Uterus (tissue), 4 donors: ENCODE results near the gene ARHGAP10. TPM values are rescaled to one million over a fixed set of nuclear protein-coding genes. Genes with fewer than 3 reads are reported as not detected.

Experiments used
- DNase-seq, 2 donors: peaks; one replicate each; pipeline ENCODE4 v3.0.0-alpha.2; 2019 to 2020
- H3K27ac ChIP-seq, 2 donors: fragments of 200-600 bp; sonication (generic); 1 replicate in 1 of 2; 2 replicates in 1 of 2; pipeline ENCODE4 v1.5.1; 2016 to 2018
- H3K27me3 ChIP-seq, 2 donors: fragments of 200-600 bp; sonication (generic); one replicate each; pipeline ENCODE4 v1.5.1; 2018 to 2019; ENCODE audit warnings: control low read depth in 1 of 2
- H3K36me3 ChIP-seq, 2 donors: fragments of 200-600 bp; sonication (generic); one replicate each; pipeline ENCODE4 v1.5.1; 2019; ENCODE audit warnings: control low read depth in 1 of 2
- H3K4me1 ChIP-seq, 2 donors: fragments of 200-600 bp; sonication (generic); one replicate each; pipeline ENCODE4 v1.5.1; 2018 to 2019; ENCODE audit warnings: control low read depth in 1 of 2
- H3K4me3 ChIP-seq, 2 donors: fragments of 200-600 bp; sonication (generic); 1 replicate in 1 of 2; 2 replicates in 1 of 2; pipeline ENCODE4 v1.5.1; 2018 to 2019; ENCODE audit warnings: mild to moderate bottlenecking in 1 of 2
- H3K9me3 ChIP-seq, 2 donors: fragments of 200-600 bp; sonication (generic); one replicate each; pipeline ENCODE4 v1.5.1; 2019; ENCODE audit warnings: control low read depth in 1 of 2
- CTCF ChIP-seq, 4 experiments: fragments of 200-600 bp in 2 of 4; fragments of 450-650 bp in 2 of 4; sonication (generic) in 2 of 4; IDR thresholded peaks; one replicate each; pipeline ENCODE4 v1.5.1; 2016 to 2019; ENCODE audit warnings: antibody characterized with exemption in 4 of 4, mild to moderate bottlenecking in 2 of 4, moderate library complexity in 1 of 4
- POLR2A ChIP-seq, 2 donors: fragments of 450-650 bp; IDR thresholded peaks; one replicate each; pipeline ENCODE4 v1.6.1; 2016; ENCODE audit warnings: antibody characterized with exemption in 2 of 2, mild to moderate bottlenecking in 1 of 2, moderate library complexity in 1 of 2
- intact Hi-C: fragments of 100-400 bp; cut with DNase I; formaldehyde crosslinking; loops from one replicate; pipeline ENCODE4 v1.15.1; 2023; ENCODE audit warnings: low total_unique reads
- total RNA-seq, 4 donors: library from RNA; depleted of rRNA in 3 of 4; stranded (reverse); fragments of >200 nt in 3 of 4; gene quantifications; one replicate each; pipeline versions ENCODE4 v1.1.0 to v1.2.4, GENCODE V29; 2014 to 2023
- donor health status: DM: yes; HTN: yes; CAD: no.

The ARHGAP10 gene
- total RNA-seq, 4 donors from 2014 or later: 25.1 to 94.4 (median 54.4) TPM

- H3K4me3 ChIP-seq: no peak overlapping the region
- intact Hi-C loops: no loop called here
- H3K36me3 ChIP-seq: no peaks in the 10 kb centered on the region
- H3K27ac ChIP-seq: peak overlapping the region; percentile 22 to 76
- DNase-seq: peak in 1 of 2 donors; percentile 45
- H3K9me3 ChIP-seq: no peaks in the 10 kb centered on the region
- peaks cover 0 to 10% of the 10 kb centered on the region in 2 donors for H3K4me1 ChIP-seq
- TF ChIP-seq CTCF (IDR thresholded peaks at IDR 0.05) (no peak), POLR2A (IDR thresholded peaks at IDR 0.05) (no peak)
- H3K27me3 ChIP-seq: no peaks in the 10 kb centered on the region
Observed at GRCh38 chr4:147816382-147817254, 84.7 kb downstream of the ARHGAP10 start.

- intact Hi-C loops: no loop called here
- no peaks in the 10 kb centered on the region for H3K9me3 ChIP-seq
- H3K36me3 ChIP-seq: no peaks in the 10 kb centered on the region
- TF ChIP-seq CTCF (IDR thresholded peaks at IDR 0.05): no peak
- no peak for TF ChIP-seq POLR2A (IDR thresholded peaks at IDR 0.05)
- peaks cover 0 to 22% of the 10 kb centered on the region in 2 donors for H3K4me1 ChIP-seq
- H3K27ac ChIP-seq: peak overlapping the region; percentile 42 to 48
- H3K27me3 ChIP-seq: no peaks in the 10 kb centered on the region
- DNase-seq: no peak
- no peak overlapping the region for H3K4me3 ChIP-seq
Observed at GRCh38 chr4:147820975-147821374, 89.1 kb downstream of the ARHGAP10 start.

GRCh38 chr4:147821555-147821954 lies 89.7 kb downstream of the ARHGAP10 start:
- no peaks in the 10 kb centered on the region for H3K36me3 ChIP-seq
- peaks cover 0 to 21% of the 10 kb centered on the region in 2 donors for H3K4me1 ChIP-seq
- no peaks in the 10 kb centered on the region for H3K9me3 ChIP-seq
- no peaks in the 10 kb centered on the region for H3K27me3 ChIP-seq
- intact Hi-C loops: no loop called here
- H3K27ac ChIP-seq: peak overlapping the region; percentile 42 to 48
- TF ChIP-seq POLR2A (IDR thresholded peaks at IDR 0.05): no peak
- TF ChIP-seq CTCF (IDR thresholded peaks at IDR 0.05): no peak
- H3K4me3 ChIP-seq: no peak overlapping the region
- DNase-seq: no peak

- TF ChIP-seq POLR2A (IDR thresholded peaks at IDR 0.05): no peak
- peaks cover 0 to 21% of the 10 kb centered on the region in 2 donors for H3K4me1 ChIP-seq
- peak; percentile 86 to 89 for DNase-seq
- H3K27ac ChIP-seq: peak overlapping the region; percentile 42 to 48
- H3K27me3 ChIP-seq: no peaks in the 10 kb centered on the region
- intact Hi-C loops: no loop called here
- H3K4me3 ChIP-seq: no peak overlapping the region
- H3K9me3 ChIP-seq: no peaks in the 10 kb centered on the region
- H3K36me3 ChIP-seq: no peaks in the 10 kb centered on the region
Observed at GRCh38 chr4:147822128-147822527, 90.2 kb downstream of the ARHGAP10 start.

GRCh38 chr4:147823130-147823529 lies 91.2 kb downstream of the ARHGAP10 start:
- Histone ChIP-seq H3K4me3 (no peak overlapping the region), H3K36me3 (no peaks in the 10 kb centered on the region), H3K27me3 (no peaks in the 10 kb centered on the region), H3K9me3 (no peaks in the 10 kb centered on the region), H3K4me1 (peaks cover 0 to 21% of the 10 kb centered on the region in 2 donors), H3K27ac (peak overlapping the region; percentile 42 to 48)
- TF ChIP-seq CTCF (IDR thresholded peaks at IDR 0.05) (no peak), POLR2A (IDR thresholded peaks at IDR 0.05) (no peak)
- no peak for DNase-seq
- intact Hi-C loops: no loop called here
